NCI-H526 treated with DMSO at 0.1 percent for 48 hours (cell line): ENCODE data around the gene TMEM62.
"Not testable (repeated sequence)": the region's sequence is repeated elsewhere in the genome, so short reads cannot be mapped to it uniquely, and the experiment has no call there.

Source experiments
- DNase-seq: peaks from one replicate; lab custom pipeline; 2025; lab: John Stamatoyannopoulos, UW

TMEM62 gene

GRCh38 chr15:43209059-43209824 is 75.9 kb downstream of the TMEM62 start:
- peak; percentile 6 for DNase-seq

GRCh38 chr15:43210172-43210745 is 76.9 kb downstream of the TMEM62 start:
- DNase-seq = no peak

- no peak for DNase-seq
Observed at GRCh38 chr15:43210807-43211206, 77.4 kb downstream of the TMEM62 start.

GRCh38 chr15:43211224-43211735 is 77.9 kb downstream of the TMEM62 start:
- no peak for DNase-seq

GRCh38 chr15:43212299-43212698 is 78.9 kb downstream of the TMEM62 start:
- no peak for DNase-seq

- no peak for DNase-seq
Observed at GRCh38 chr15:43212951-43213350, 79.6 kb downstream of the TMEM62 start.

GRCh38 chr15:43213466-43213865 is 80.1 kb downstream of the TMEM62 start:
- no peak for DNase-seq

- DNase-seq = no peak
Observed at GRCh38 chr15:43214169-43214568, 80.8 kb downstream of the TMEM62 start.

- no peak for DNase-seq
Observed at GRCh38 chr15:43214592-43215295, 81.4 kb downstream of the TMEM62 start.

- DNase-seq = no peak
Observed at GRCh38 chr15:43215961-43216360, 82.6 kb downstream of the TMEM62 start.

- DNase-seq = no peak
Observed at GRCh38 chr15:43218908-43219706, 85.7 kb downstream of the TMEM62 start.

- DNase-seq = no peak
Observed at GRCh38 chr15:43219929-43220928, 86.8 kb downstream of the TMEM62 start.

- no peak for DNase-seq
Observed at GRCh38 chr15:43220991-43221403, 87.6 kb downstream of the TMEM62 start, which contains the start of gene EPB42. Gene EPB42, minus strand, starts transcription at chr15:43221018. Its CDS starts 193 bp downstream, at chr15:43220825.

- DNase-seq = no peak
Observed at GRCh38 chr15:43221422-43221821, 88.0 kb downstream of the TMEM62 start.

GRCh38 chr15:43225201-43225949 is 92.0 kb downstream of the TMEM62 start:
- peak; percentile 29 for DNase-seq

GRCh38 chr15:43225950-43226255 is 92.5 kb downstream of the TMEM62 start:
- not testable (repeated sequence) for DNase-seq

- no peak for DNase-seq
Observed at GRCh38 chr15:43226436-43227305, 93.3 kb downstream of the TMEM62 start.

- DNase-seq = no peak
Observed at GRCh38 chr15:43229977-43230376, 96.6 kb downstream of the TMEM62 start.

- no peak for DNase-seq
Observed at GRCh38 chr15:43230640-43231115, 97.3 kb downstream of the TMEM62 start.
